WTC11 (cell line): ENCODE results near the gene CACNA1F. TPM values are rescaled to one million over a fixed set of nuclear protein-coding genes. Genes with fewer than 3 reads are reported as not detected.

Experiments used
- ATAC-seq: fragments of 200-7000 bp; cut with Tn5 transposase; 2 replicates; pipeline ENCODE4 v1.10.0; 2021; ENCODE audit warnings: mild to moderate bottlenecking, moderate library complexity
- CTCF ChIA-PET: fragments of 300-600 bp; sonication (Branson Sonifier 250); formaldehyde crosslinking; loops from one replicate; lab custom pipeline; 2021; ENCODE audit warnings: antibody characterized with exemption; lab: Charles Lee
- POLR2A ChIA-PET: fragments of 350-600 bp; sonication (Branson Sonifier 250); formaldehyde crosslinking; loops from one replicate; lab custom pipeline; 2021; ENCODE audit warnings: antibody characterized with exemption; lab: Charles Lee
- DNase-seq: peaks from one replicate; pipeline ENCODE4 v3.0.0; 2021; ENCODE audit warnings: low spot score
- H3K27ac Mint-ChIP-seq: 2 replicates; pipeline ENCODE4 v1.8.0; 2021; ENCODE audit warnings: mixed read lengths
- H3K27me3 Mint-ChIP-seq: 2 replicates; pipeline ENCODE4 v1.8.0; 2021; ENCODE audit warnings: low read depth, mild to moderate bottlenecking, moderate library complexity, mixed read lengths
- H3K36me3 Mint-ChIP-seq: 2 replicates; pipeline ENCODE4 v1.8.0; 2021; ENCODE audit warnings: mixed read lengths
- H3K4me1 Mint-ChIP-seq: 2 replicates; pipeline ENCODE4 v1.8.0; 2022; ENCODE audit warnings: mixed read lengths
- H3K4me3 Mint-ChIP-seq: 2 replicates; pipeline ENCODE4 v1.8.0; 2021; ENCODE audit warnings: mild to moderate bottlenecking, moderate library complexity, mixed read lengths
- H3K9me3 Mint-ChIP-seq: 2 replicates; pipeline ENCODE4 v1.8.0; 2021; ENCODE audit warnings: mixed read lengths
- ATF1 ChIP-seq: sonication (generic); formaldehyde crosslinking; IDR thresholded peaks from 2 replicates; pipeline ENCODE4 v1.8.1; 2023; ENCODE audit warnings: mild to moderate bottlenecking, moderate library complexity, missing genetic modification reagents
- CREM ChIP-seq: sonication (generic); formaldehyde crosslinking; IDR thresholded peaks from 2 replicates; pipeline ENCODE4 v1.8.1; 2022; ENCODE audit warnings: mild to moderate bottlenecking, missing genetic modification reagents, moderate library complexity
- ELF4 ChIP-seq: sonication (generic); formaldehyde crosslinking; IDR thresholded peaks from 2 replicates; pipeline ENCODE4 v1.8.1; 2022; ENCODE audit warnings: low read depth, mild to moderate bottlenecking, moderate library complexity, missing genetic modification reagents
- ESRRA ChIP-seq: sonication (generic); formaldehyde crosslinking; IDR thresholded peaks from 2 replicates; pipeline ENCODE4 v1.8.1; 2022; ENCODE audit warnings: mild to moderate bottlenecking, missing genetic modification reagents, borderline replicate concordance
- FOXJ3 ChIP-seq: sonication (generic); formaldehyde crosslinking; IDR thresholded peaks from 2 replicates; pipeline ENCODE4 v1.9.0; 2021; ENCODE audit warnings: missing genetic modification reagents, mild to moderate bottlenecking, borderline replicate concordance
- FOXK1 ChIP-seq: sonication (generic); formaldehyde crosslinking; IDR thresholded peaks from 2 replicates; pipeline ENCODE4 v1.8.0; 2022; ENCODE audit warnings: mild to moderate bottlenecking, moderate library complexity, missing genetic modification reagents
- MYBL2 ChIP-seq: sonication (generic); formaldehyde crosslinking; IDR thresholded peaks from 2 replicates; pipeline ENCODE4 v1.8.1; 2023; ENCODE audit warnings: mild to moderate bottlenecking, moderate library complexity, missing genetic modification reagents
- ZNF232 ChIP-seq: sonication (generic); formaldehyde crosslinking; IDR thresholded peaks from 2 replicates; pipeline ENCODE4 v1.8.0; 2022; ENCODE audit warnings: mild to moderate bottlenecking, missing genetic modification reagents
- ZNF396 ChIP-seq: fragments of 250-450 bp; sonication (Bioruptor Pico); IDR thresholded peaks from 2 replicates; pipeline ENCODE4 v1.8.0; 2021; ENCODE audit warnings: mild to moderate bottlenecking, moderate library complexity, borderline replicate concordance
- total RNA-seq: library from RNA; stranded (reverse); gene quantifications from 3 replicates; pipeline ENCODE4 v1.2.3, GENCODE V29; 2021
- TF ChIP-seq, protein P1 (sequence below): fragments of 250-450 bp; sonication (Bioruptor Pico); IDR thresholded peaks from 2 replicates; pipeline ENCODE4 v1.9.0; 2021; ENCODE audit warnings: moderate library complexity, mild to moderate bottlenecking, inconsistent platforms, borderline replicate concordance
- TF ChIP-seq, protein P2 (sequence below): sonication (generic); formaldehyde crosslinking; IDR thresholded peaks from 2 replicates; pipeline ENCODE4 v1.8.0; 2022; ENCODE audit warnings: mild to moderate bottlenecking, missing genetic modification reagents
- TF ChIP-seq, protein P3 (sequence below): sonication (generic); formaldehyde crosslinking; conservative IDR thresholded peaks from 2 replicates; pipeline ENCODE4 v1.8.1; 2023; ENCODE audit warnings: mild to moderate bottlenecking, low read depth, missing genetic modification reagents, moderate library complexity
- TF ChIP-seq, protein P4 (sequence below): sonication (generic); formaldehyde crosslinking; IDR thresholded peaks from 2 replicates; pipeline ENCODE4 v1.8.1; 2022; ENCODE audit warnings: mild to moderate bottlenecking, missing genetic modification reagents, moderate library complexity, borderline replicate concordance
- TF ChIP-seq, protein P5 (sequence below): sonication (generic); formaldehyde crosslinking; IDR thresholded peaks from 2 replicates; pipeline ENCODE4 v1.8.0; 2023; ENCODE audit warnings: mild to moderate bottlenecking, missing genetic modification reagents
- TF ChIP-seq, protein P6 (sequence below): sonication (generic); formaldehyde crosslinking; IDR thresholded peaks from 2 replicates; pipeline ENCODE4 v1.8.1; 2022; ENCODE audit warnings: missing genetic modification reagents, borderline replicate concordance
- TF ChIP-seq, protein P7 (sequence below): fragments of 250-450 bp; sonication (Bioruptor Pico); IDR thresholded peaks from 2 replicates; pipeline ENCODE4 v1.9.0; 2021; ENCODE audit warnings: mild to moderate bottlenecking
- TF ChIP-seq, protein P8 (sequence below): sonication (generic); formaldehyde crosslinking; IDR thresholded peaks from 2 replicates; pipeline ENCODE4 v1.8.0; 2022; ENCODE audit warnings: mild to moderate bottlenecking, missing genetic modification reagents

CACNA1F gene
- total RNA-seq, 1 experiment from 2014 or later: 1.6 TPM

DNA sequence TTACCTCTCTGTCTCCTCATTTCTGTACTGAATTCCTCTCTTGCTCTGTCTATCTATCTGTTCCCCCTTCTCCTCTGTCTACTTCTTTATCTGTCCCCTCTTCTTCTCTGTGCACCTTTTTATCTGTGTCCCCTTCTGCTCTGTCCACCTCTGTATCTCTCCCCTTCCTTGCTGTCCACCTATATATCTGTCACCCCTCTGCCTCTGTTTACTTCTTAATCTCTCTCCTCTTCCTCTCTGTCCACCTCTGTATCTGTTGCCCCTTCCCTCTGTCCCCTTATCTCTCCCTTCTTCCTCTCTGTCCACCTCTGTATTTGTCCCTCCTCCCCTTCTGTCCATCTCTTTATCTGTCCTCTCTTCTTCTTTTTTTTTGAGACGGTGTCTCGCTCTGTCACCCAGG lies 11.1 kb upstream of the CACNA1F start (continued):
- TF ChIP-seq, protein P1, sequence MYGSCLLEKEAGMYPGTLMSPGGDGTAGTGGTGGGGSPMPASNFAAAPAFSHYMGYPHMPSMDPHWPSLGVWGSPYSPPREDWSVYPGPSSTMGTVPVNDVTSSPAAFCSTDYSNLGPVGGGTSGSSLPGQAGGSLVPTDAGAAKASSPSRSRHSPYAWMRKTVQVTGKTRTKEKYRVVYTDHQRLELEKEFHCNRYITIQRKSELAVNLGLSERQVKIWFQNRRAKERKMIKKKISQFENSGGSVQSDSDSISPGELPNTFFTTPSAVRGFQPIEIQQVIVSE (CRISPR knock-in tag): no peak
- no peak for TF ChIP-seq ZNF396
- TF ChIP-seq, protein P2, sequence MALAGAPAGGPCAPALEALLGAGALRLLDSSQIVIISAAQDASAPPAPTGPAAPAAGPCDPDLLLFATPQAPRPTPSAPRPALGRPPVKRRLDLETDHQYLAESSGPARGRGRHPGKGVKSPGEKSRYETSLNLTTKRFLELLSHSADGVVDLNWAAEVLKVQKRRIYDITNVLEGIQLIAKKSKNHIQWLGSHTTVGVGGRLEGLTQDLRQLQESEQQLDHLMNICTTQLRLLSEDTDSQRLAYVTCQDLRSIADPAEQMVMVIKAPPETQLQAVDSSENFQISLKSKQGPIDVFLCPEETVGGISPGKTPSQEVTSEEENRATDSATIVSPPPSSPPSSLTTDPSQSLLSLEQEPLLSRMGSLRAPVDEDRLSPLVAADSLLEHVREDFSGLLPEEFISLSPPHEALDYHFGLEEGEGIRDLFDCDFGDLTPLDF (CRISPR knock-in tag): no peak
- no peak for TF ChIP-seq CREM (CRISPR knock-in tag)
- no peak for TF ChIP-seq ELF4 (CRISPR knock-in tag)
- TF ChIP-seq, protein P3, sequence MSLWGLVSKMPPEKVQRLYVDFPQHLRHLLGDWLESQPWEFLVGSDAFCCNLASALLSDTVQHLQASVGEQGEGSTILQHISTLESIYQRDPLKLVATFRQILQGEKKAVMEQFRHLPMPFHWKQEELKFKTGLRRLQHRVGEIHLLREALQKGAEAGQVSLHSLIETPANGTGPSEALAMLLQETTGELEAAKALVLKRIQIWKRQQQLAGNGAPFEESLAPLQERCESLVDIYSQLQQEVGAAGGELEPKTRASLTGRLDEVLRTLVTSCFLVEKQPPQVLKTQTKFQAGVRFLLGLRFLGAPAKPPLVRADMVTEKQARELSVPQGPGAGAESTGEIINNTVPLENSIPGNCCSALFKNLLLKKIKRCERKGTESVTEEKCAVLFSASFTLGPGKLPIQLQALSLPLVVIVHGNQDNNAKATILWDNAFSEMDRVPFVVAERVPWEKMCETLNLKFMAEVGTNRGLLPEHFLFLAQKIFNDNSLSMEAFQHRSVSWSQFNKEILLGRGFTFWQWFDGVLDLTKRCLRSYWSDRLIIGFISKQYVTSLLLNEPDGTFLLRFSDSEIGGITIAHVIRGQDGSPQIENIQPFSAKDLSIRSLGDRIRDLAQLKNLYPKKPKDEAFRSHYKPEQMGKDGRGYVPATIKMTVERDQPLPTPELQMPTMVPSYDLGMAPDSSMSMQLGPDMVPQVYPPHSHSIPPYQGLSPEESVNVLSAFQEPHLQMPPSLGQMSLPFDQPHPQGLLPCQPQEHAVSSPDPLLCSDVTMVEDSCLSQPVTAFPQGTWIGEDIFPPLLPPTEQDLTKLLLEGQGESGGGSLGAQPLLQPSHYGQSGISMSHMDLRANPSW (CRISPR knock-in tag): no peak

DNA sequence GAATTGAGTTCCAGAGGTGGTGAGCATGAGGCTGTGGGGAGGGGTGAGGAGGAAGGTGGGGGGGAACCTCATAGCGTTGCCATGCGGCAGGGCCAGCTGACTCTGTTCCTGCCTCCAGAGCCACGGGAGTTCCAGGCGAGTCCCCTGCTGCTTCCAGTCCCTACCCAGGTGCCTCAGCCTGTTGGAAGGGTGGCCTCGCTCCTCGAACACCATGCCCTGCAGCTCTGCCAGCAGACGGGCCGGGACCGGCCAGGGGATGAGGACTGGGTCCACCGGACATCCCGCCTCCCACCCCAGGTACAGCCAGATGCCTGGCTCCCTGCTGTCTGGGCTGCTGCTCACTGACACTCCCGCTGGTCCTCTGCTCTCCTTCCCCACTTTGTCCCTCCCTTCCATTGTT lies 10.0 kb upstream of the CACNA1F start:
- ChIA-PET CTCF (no interaction called here), POLR2A (no interaction called here)
- Mint-ChIP-seq H3K9me3 (no peaks in the 10 kb centered on the region), H3K27me3 (no peaks in the 10 kb centered on the region), H3K4me1 (no peaks in the 10 kb centered on the region), H3K4me3 (no peak overlapping the region), H3K36me3 (peaks cover 3% of the 10 kb centered on the region; the same call in 1 of the 2 replicates), H3K27ac (no peak overlapping the region)
- no peak for ATAC-seq
- TF ChIP-seq ATF1 (CRISPR knock-in tag): no peak
- DNase-seq: no peak

DNA sequence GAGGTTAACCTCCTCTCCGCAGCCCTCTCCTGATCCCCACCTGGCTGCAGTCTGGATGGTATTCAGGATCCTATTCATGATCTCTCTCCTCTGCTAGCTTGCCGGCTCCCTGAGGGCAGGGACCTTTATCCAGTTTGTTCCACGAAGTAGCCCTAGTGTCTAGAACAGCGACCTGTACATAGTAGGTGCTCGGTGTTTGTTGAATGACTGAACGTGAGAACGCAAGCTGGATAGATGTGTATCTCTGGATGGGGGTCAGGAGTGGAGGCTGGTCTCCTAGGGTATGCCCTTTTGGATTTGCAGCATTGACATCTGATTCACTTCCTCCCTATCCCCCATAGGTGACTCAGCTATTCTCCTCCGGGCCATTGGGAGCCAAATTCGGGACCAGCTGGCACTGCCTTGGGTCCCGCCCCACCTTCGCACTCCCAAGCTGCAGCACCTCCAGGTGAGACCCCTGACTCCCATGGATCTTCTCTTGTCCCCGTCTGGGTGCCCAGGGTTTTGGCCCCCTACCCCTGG lies 9.5 kb upstream of the CACNA1F start:
- POLR2A ChIA-PET: no interaction called here

More for the DNA sequence above, 9.5 kb upstream of the CACNA1F start:
- Mint-ChIP-seq H3K27ac (no peak overlapping the region), H3K27me3 (no peaks in the 10 kb centered on the region), H3K9me3 (no peaks in the 10 kb centered on the region), H3K4me1 (no peaks in the 10 kb centered on the region), H3K36me3 (peaks cover 3% of the 10 kb centered on the region; the same call in 1 of the 2 replicates), H3K4me3 (no peak overlapping the region)
- DNase-seq (no peak), ATAC-seq (no peak)
- TF ChIP-seq FOXJ3: no peak
- TF ChIP-seq FOXK1: no peak
- TF ChIP-seq, protein P1 (CRISPR knock-in tag): no peak
- TF ChIP-seq MYBL2 (CRISPR knock-in tag): no peak
- TF ChIP-seq ZNF232 (CRISPR knock-in tag): no peak
- TF ChIP-seq, protein P4, sequence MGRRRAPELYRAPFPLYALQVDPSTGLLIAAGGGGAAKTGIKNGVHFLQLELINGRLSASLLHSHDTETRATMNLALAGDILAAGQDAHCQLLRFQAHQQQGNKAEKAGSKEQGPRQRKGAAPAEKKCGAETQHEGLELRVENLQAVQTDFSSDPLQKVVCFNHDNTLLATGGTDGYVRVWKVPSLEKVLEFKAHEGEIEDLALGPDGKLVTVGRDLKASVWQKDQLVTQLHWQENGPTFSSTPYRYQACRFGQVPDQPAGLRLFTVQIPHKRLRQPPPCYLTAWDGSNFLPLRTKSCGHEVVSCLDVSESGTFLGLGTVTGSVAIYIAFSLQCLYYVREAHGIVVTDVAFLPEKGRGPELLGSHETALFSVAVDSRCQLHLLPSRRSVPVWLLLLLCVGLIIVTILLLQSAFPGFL (CRISPR knock-in tag): no peak
- TF ChIP-seq, protein P5, sequence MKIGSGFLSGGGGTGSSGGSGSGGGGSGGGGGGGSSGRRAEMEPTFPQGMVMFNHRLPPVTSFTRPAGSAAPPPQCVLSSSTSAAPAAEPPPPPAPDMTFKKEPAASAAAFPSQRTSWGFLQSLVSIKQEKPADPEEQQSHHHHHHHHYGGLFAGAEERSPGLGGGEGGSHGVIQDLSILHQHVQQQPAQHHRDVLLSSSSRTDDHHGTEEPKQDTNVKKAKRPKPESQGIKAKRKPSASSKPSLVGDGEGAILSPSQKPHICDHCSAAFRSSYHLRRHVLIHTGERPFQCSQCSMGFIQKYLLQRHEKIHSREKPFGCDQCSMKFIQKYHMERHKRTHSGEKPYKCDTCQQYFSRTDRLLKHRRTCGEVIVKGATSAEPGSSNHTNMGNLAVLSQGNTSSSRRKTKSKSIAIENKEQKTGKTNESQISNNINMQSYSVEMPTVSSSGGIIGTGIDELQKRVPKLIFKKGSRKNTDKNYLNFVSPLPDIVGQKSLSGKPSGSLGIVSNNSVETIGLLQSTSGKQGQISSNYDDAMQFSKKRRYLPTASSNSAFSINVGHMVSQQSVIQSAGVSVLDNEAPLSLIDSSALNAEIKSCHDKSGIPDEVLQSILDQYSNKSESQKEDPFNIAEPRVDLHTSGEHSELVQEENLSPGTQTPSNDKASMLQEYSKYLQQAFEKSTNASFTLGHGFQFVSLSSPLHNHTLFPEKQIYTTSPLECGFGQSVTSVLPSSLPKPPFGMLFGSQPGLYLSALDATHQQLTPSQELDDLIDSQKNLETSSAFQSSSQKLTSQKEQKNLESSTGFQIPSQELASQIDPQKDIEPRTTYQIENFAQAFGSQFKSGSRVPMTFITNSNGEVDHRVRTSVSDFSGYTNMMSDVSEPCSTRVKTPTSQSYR: no peak
- no peak for TF ChIP-seq ESRRA (CRISPR knock-in tag)
- TF ChIP-seq, protein P6, sequence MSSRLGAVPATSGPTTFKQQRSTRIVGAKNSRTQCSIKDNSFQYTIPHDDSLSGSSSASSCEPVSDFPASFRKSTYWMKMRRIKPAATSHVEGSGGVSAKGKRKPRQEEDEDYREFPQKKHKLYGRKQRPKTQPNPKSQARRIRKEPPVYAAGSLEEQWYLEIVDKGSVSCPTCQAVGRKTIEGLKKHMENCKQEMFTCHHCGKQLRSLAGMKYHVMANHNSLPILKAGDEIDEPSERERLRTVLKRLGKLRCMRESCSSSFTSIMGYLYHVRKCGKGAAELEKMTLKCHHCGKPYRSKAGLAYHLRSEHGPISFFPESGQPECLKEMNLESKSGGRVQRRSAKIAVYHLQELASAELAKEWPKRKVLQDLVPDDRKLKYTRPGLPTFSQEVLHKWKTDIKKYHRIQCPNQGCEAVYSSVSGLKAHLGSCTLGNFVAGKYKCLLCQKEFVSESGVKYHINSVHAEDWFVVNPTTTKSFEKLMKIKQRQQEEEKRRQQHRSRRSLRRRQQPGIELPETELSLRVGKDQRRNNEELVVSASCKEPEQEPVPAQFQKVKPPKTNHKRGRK (CRISPR knock-in tag): no peak
- TF ChIP-seq, protein P7, sequence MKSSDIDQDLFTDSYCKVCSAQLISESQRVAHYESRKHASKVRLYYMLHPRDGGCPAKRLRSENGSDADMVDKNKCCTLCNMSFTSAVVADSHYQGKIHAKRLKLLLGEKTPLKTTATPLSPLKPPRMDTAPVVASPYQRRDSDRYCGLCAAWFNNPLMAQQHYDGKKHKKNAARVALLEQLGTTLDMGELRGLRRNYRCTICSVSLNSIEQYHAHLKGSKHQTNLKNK (CRISPR knock-in tag): no peak
- TF ChIP-seq, protein P8, sequence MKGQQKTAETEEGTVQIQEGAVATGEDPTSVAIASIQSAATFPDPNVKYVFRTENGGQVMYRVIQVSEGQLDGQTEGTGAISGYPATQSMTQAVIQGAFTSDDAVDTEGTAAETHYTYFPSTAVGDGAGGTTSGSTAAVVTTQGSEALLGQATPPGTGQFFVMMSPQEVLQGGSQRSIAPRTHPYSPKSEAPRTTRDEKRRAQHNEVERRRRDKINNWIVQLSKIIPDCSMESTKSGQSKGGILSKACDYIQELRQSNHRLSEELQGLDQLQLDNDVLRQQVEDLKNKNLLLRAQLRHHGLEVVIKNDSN (CRISPR knock-in tag): no peak
- CTCF ChIA-PET: no interaction called here
